ENCODE results near the gene DDX6.
"Not testable (repeated sequence)": the region's sequence is repeated elsewhere in the genome, so short reads cannot be mapped to it uniquely, and the experiment has no call there.

Gene DDX6

GRCh38 chr11:118791111-118791960, at the start of gene DDX6:
Gene DDX6, minus strand, starts transcription at chr11:118791164. Its CDS starts 4,913 bp downstream, at chr11:118786251.
- DNase-seq, result peak; percentile 94

- DNase-seq, result peak; percentile 8
These were observed 48.1 kb upstream of the DDX6 start for GRCh38 chr11:118838905-118839553.

- no peak for DNase-seq
These were observed 46.9 kb upstream of the DDX6 start for GRCh38 chr11:118837868-118838267.

GRCh38 chr11:118834427-118835028, 43.6 kb upstream of the DDX6 start:
- DNase-seq, result no peak

- DNase-seq, result no peak
These were observed 36.2 kb upstream of the DDX6 start for GRCh38 chr11:118827118-118827517.

- DNase-seq, result not testable (repeated sequence)
These were observed 32.1 kb upstream of the DDX6 start for GRCh38 chr11:118822936-118823510.

GRCh38 chr11:118820412-118821357, 29.7 kb upstream of the DDX6 start:
- DNase-seq, result no peak

GRCh38 chr11:118820025-118820379, 29.0 kb upstream of the DDX6 start:
- DNase-seq, result not testable (repeated sequence)

- no peak for DNase-seq
These were observed 28.5 kb upstream of the DDX6 start for GRCh38 chr11:118819334-118820024.

- DNase-seq, result no peak
These were observed 27.2 kb upstream of the DDX6 start for GRCh38 chr11:118818130-118818529.

GRCh38 chr11:118813551-118813950, 22.6 kb upstream of the DDX6 start:
- DNase-seq, result no peak

- DNase-seq, result no peak
These were observed 21.5 kb upstream of the DDX6 start for GRCh38 chr11:118812485-118812884.

GRCh38 chr11:118807800-118808778, 17.1 kb upstream of the DDX6 start:
- no peak for DNase-seq

- DNase-seq, result no peak
These were observed 15.4 kb upstream of the DDX6 start for GRCh38 chr11:118806400-118806799.

- DNase-seq, result no peak
These were observed 13.1 kb upstream of the DDX6 start for GRCh38 chr11:118804094-118804493.

GRCh38 chr11:118799372-118799771, 8.4 kb upstream of the DDX6 start:
- no peak for DNase-seq

- no peak for DNase-seq
These were observed 6.5 kb upstream of the DDX6 start for GRCh38 chr11:118797510-118797909.

- DNase-seq, result peak; percentile 78
These were observed 1.7 kb upstream of the DDX6 start for GRCh38 chr11:118792570-118793124.

- peak; percentile 53 for DNase-seq
These were observed 1.1 kb upstream of the DDX6 start for GRCh38 chr11:118791961-118792569.
